Keratinocyte (primary cell): ENCODE results near the gene ARL6IP4. TPM values are rescaled to one million over a fixed set of nuclear protein-coding genes. Genes with fewer than 3 reads are reported as not detected.
A peak's percentile ranks its signal among the peaks of the same experiment; 100 is the strongest.

Experiments
- DNase-seq: peaks from one replicate; pipeline ENCODE4 v3.0.0-alpha.2; 2011; ENCODE audit warnings: low read depth, missing footprints, low spot score
- FAIRE-seq: peaks from 2 replicates; lab custom pipeline; 2011; peaks lifted over from hg19 to GRCh38; lab: Jason Lieb, UNC
- H2AFZ ChIP-seq: 2 replicates; pipeline ENCODE4 v1.6.0; 2012; ENCODE audit warnings: low read length, control low read depth, inconsistent platforms; ENCODE audit not compliant: control insufficient read depth
- H3K27ac ChIP-seq: 2 replicates; pipeline ENCODE4 v1.5.1; 2011; ENCODE audit warnings: low read length; ENCODE audit not compliant: control insufficient read depth, insufficient read depth
- H3K27me3 ChIP-seq: 3 replicates; pipeline ENCODE4 v1.6.0; 2011; ENCODE audit warnings: low read length; ENCODE audit not compliant: control insufficient read depth, insufficient read depth; ENCODE audit errors: extremely low read depth
- H3K36me3 ChIP-seq, 2 experiments: 2 replicates in 1 of 2; 3 replicates in 1 of 2; pipeline ENCODE4 v1.5.1; 2011; ENCODE audit warnings: low read length in 2 of 2, mild to moderate bottlenecking in 1 of 2; ENCODE audit not compliant: control insufficient read depth in 2 of 2, insufficient read depth in 2 of 2; ENCODE audit errors: extremely low read depth in 1 of 2
- H3K4me1 ChIP-seq: 3 replicates; pipeline ENCODE4 v1.5.1; 2011; ENCODE audit warnings: low read length; ENCODE audit not compliant: control insufficient read depth, insufficient read depth; ENCODE audit errors: extremely low read depth
- H3K4me2 ChIP-seq: 3 replicates; pipeline ENCODE4 v1.6.0; 2011; ENCODE audit warnings: low read depth, low read length; ENCODE audit not compliant: control insufficient read depth, insufficient read depth; ENCODE audit errors: extremely low read depth
- H3K4me3 ChIP-seq, 3 experiments: fragments of 200-600 bp in 1 of 3; sonication (generic) in 1 of 3; 2 replicates in 2 of 3; 3 replicates in 1 of 3; pipeline ENCODE4 v1.5.1; 2011 to 2016; ENCODE audit warnings: low read length in 3 of 3, mild to moderate bottlenecking in 3 of 3, control low read depth in 2 of 3, inconsistent platforms in 1 of 3, low read depth in 1 of 3, mixed read lengths in 1 of 3, mixed run types in 1 of 3, moderate library complexity in 1 of 3; ENCODE audit not compliant: control insufficient read depth in 2 of 3, insufficient read depth in 2 of 3; ENCODE audit errors: extremely low read depth in 1 of 3
- H3K79me2 ChIP-seq: 2 replicates; pipeline ENCODE4 v1.6.0; 2012; ENCODE audit warnings: low read length; ENCODE audit not compliant: control insufficient read depth, insufficient read depth
- H3K9ac ChIP-seq: 3 replicates; pipeline ENCODE4 v1.6.0; 2011; ENCODE audit warnings: low read length; ENCODE audit not compliant: control insufficient read depth, insufficient read depth; ENCODE audit errors: extremely low read depth
- H3K9me1 ChIP-seq: 3 replicates; pipeline ENCODE4 v1.6.0; 2011; ENCODE audit warnings: low read length; ENCODE audit not compliant: control insufficient read depth, insufficient read depth; ENCODE audit errors: extremely low read depth
- H3K9me3 ChIP-seq: 2 replicates; pipeline ENCODE4 v1.5.1; 2012; ENCODE audit warnings: low read depth, low read length; ENCODE audit not compliant: control insufficient read depth
- H4K20me1 ChIP-seq: 3 replicates; pipeline ENCODE4 v1.6.0; 2011; ENCODE audit warnings: low read length; ENCODE audit not compliant: control insufficient read depth, insufficient read depth; ENCODE audit errors: extremely low read depth
- CTCF ChIP-seq, 3 experiments: IDR thresholded peaks in 1 of 3; conservative IDR thresholded peaks in 1 of 3; optimal IDR thresholded peaks in 1 of 3; 2 replicates in 2 of 3; 3 replicates in 1 of 3; pipeline versions ENCODE3 to v1.5.1; 2011; ENCODE audit warnings: low read length in 3 of 3, mild to moderate bottlenecking in 3 of 3, moderate library complexity in 2 of 3, control low read depth in 1 of 3, inconsistent platforms in 1 of 3; ENCODE audit not compliant: insufficient read depth in 2 of 3; ENCODE audit errors: extremely low read depth in 1 of 3
- EZH2 ChIP-seq: IDR thresholded peaks from one replicate; pipeline ENCODE4 v1.6.1; 2012; ENCODE audit warnings: inconsistent platforms, mild to moderate bottlenecking, low read length, moderate library complexity
- dilution Hi-C: fragments of 300-500 bp; cut with MboI; formaldehyde crosslinking; loops from one replicate; pipeline ENCODE4 v1.7.0; 2020; ENCODE audit warnings: low sequenced_read_pairs; ENCODE audit not compliant: extremely low pct_ligation_motif_present
- polyA plus RNA-seq, 5 experiments: library from polyadenylated mRNA; depleted of rRNA in 3 of 5; stranded (reverse) in 3 of 5; stranded (forward) in 1 of 5; unstranded in 1 of 5; fragments of >200 nt; gene quantifications; 1 replicate in 1 of 5; 2 replicates in 3 of 5; 3 replicates in 1 of 5; pipeline versions ENCODE4 v1.2.1 to v1.2.3, GENCODE V29; 2011 to 2012; ENCODE audit warnings: missing spikeins in 2 of 5, low read depth in 1 of 5, low replicate concordance in 1 of 5

Gene ARL6IP4
- polyA plus RNA-seq, 1 donor (not counting 4 experiments of a cell fraction or from before 2014, with no cell fraction given): 144 TPM

- H3K9me1 ChIP-seq: no peaks in the 10 kb centered on the region
- no peak overlapping the region for H3K9ac ChIP-seq
- no peaks in the 10 kb centered on the region for H3K9me3 ChIP-seq
- H3K4me3 ChIP-seq: no peak overlapping the region
- H3K27me3 ChIP-seq: no peaks in the 10 kb centered on the region
- H3K79me2 ChIP-seq: peaks cover 9% of the 10 kb centered on the region
- peaks cover 24% of the 10 kb centered on the region for H3K4me1 ChIP-seq
- DNase-seq: no peak
- H3K27ac ChIP-seq: no peak overlapping the region
- dilution Hi-C loops: no loop called here
- H2AFZ ChIP-seq: no peak overlapping the region
- H3K36me3 ChIP-seq: peaks cover 3 to 5% of the 10 kb centered on the region in 2 experiments
- H4K20me1 ChIP-seq: no peaks in the 10 kb centered on the region
- FAIRE-seq: no peak
- H3K4me2 ChIP-seq: no peak overlapping the region
- TF ChIP-seq EZH2 (no peak), CTCF (optimal IDR thresholded peaks at IDR 0.05 in 1 of 3, IDR thresholded peaks at IDR 0.05 in 1 of 3, conservative IDR thresholded peaks at IDR 0.05 in 1 of 3; ENCODE audit: extremely low read depth in 1 of 3, insufficient read depth in 2 of 3, low read length in 3 of 3) (no peak)
Measured at GRCh38 chr12:122963941-122964265, 16.6 kb upstream of the ARL6IP4 start.

- no peak for TF ChIP-seq EZH2
- no peak for TF ChIP-seq CTCF (optimal IDR thresholded peaks at IDR 0.05 in 1 of 3, IDR thresholded peaks at IDR 0.05 in 1 of 3, conservative IDR thresholded peaks at IDR 0.05 in 1 of 3; ENCODE audit: extremely low read depth in 1 of 3, insufficient read depth in 2 of 3, low read length in 3 of 3)
- FAIRE-seq (no peak), DNase-seq (no peak)
- no peak overlapping the region for H3K4me3 ChIP-seq
- no peak overlapping the region for H2AFZ ChIP-seq
- peak overlapping the region; percentile 83 for H3K4me2 ChIP-seq
- H3K79me2 ChIP-seq: peaks cover 9% of the 10 kb centered on the region
- H3K9ac ChIP-seq: no peak overlapping the region
- dilution Hi-C loops: no loop called here
- H3K9me3 ChIP-seq: no peaks in the 10 kb centered on the region
- H3K27me3 ChIP-seq: no peaks in the 10 kb centered on the region
- H3K9me1 ChIP-seq: no peaks in the 10 kb centered on the region
- H4K20me1 ChIP-seq: no peaks in the 10 kb centered on the region
- no peak overlapping the region for H3K27ac ChIP-seq
- peaks cover 3 to 5% of the 10 kb centered on the region in 2 experiments for H3K36me3 ChIP-seq
- peaks cover 25% of the 10 kb centered on the region for H3K4me1 ChIP-seq
Measured at GRCh38 chr12:122964439-122965257, 15.8 kb upstream of the ARL6IP4 start.
